Activated CD4-positive, alpha-beta T cell treated with anti-CD3 and anti-CD28 coated beads, Interleukin-2, amount 50 U/mL, for 16 hours (primary cell): ENCODE measurements around the gene JOSD2.

Experiments
- DNase-seq: peaks from one replicate; pipeline ENCODE4 v3.0.0-alpha.2; 2020

Gene JOSD2, protein sequence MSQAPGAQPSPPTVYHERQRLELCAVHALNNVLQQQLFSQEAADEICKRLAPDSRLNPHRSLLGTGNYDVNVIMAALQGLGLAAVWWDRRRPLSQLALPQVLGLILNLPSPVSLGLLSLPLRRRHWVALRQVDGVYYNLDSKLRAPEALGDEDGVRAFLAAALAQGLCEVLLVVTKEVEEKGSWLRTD

DNA sequence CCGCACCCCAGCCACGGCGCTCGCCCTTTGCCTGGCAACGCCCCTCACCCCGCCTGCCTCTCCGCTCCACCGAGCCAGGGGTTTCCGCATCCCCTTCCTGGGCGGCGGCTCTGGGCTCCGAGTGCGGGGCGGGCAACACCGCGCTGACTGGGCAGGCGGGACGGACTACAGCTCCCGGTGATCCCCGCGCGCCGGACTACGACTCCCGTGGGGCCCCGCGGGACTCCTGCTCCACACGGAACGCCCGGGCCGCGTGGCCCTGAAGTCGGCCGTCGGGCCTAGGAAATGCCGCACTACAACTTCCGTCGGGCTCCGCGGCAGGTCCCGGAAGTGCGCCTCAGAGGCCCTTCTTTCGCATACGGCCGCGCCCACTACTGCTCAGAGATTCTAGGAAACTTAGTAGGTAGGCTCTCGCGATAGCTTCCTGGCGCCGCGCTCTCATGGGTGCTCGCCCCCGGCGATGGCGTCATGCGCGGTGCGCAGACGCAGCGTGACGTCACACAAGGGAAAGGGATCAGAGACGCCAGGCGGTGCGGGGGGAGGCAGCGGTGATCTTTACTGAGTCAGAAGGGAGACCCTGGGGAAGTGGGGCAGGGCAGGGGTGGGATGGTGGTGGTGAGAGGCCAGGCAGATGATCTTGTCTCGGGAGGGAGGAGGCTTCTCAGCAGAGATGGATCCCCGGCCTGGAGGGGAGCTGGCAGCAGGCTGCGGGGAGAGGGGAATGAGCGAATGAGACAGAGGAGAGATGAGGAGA lies at the start of gene JOSD2:
TSS of gene JOSD2 (minus strand) at position 123 of the 754 bp plus-strand sequence. CDS start 760 bp downstream, outside the sequence.
- peak; percentile 98 for DNase-seq

DNA sequence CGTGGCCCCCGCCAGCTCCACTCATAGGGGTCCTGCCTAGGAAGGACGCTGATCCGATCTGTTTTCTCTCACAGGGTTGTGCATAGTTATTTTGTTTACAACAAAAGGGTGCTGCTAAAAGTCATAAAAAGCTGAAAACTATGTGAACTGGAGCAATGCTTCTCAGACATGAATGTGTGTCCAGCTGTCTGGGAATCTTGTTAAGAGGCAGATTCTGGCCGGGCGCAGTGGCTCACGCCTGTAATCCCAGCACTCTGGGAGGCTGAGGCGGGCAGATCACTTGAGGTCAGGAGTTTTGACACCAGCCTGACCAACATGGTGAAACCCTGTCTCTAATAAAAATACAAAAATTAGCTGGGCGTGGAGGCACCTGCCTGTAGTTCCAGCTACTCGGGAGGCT lies 48.6 kb upstream of the JOSD2 start:
- no peak for DNase-seq

DNA sequence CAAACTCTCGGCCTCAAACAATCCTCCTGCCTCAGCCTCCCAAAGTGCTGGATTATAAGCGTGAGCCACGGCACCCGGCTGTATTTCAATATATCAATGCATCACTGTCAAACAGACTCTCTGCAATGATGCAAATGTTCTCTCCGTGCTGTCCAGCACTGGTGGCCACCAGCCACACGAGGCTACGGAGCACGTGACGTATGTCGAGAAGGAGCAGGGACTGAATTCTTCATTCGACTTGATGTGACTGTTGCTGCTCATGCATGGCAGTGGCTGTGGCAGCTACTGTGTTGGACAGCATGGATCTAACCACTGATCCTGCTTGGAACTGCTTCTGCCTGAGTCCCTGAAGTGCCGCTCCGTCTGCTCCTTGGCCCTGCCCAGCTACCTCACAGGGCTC lies 47.5 kb upstream of the JOSD2 start:
- DNase-seq = no peak

DNA sequence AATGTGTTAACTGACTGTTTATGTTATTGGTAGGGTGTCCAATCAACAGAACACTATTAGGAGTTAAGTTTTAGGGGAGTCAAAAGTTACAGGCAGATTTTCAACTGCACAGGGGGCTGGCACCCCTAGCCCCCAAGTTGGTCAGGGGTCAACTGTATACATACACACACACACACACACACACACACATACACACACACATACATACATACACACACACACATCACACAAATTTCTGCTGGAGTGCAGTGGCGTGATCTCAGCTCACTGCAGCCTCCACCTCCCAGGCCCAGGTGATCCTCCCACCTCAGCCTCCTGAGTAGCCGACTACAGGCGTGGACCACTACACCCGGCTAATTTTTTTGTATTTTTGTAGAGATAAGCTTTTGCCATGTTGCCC lies 47.0 kb upstream of the JOSD2 start:
- no peak for DNase-seq

DNA sequence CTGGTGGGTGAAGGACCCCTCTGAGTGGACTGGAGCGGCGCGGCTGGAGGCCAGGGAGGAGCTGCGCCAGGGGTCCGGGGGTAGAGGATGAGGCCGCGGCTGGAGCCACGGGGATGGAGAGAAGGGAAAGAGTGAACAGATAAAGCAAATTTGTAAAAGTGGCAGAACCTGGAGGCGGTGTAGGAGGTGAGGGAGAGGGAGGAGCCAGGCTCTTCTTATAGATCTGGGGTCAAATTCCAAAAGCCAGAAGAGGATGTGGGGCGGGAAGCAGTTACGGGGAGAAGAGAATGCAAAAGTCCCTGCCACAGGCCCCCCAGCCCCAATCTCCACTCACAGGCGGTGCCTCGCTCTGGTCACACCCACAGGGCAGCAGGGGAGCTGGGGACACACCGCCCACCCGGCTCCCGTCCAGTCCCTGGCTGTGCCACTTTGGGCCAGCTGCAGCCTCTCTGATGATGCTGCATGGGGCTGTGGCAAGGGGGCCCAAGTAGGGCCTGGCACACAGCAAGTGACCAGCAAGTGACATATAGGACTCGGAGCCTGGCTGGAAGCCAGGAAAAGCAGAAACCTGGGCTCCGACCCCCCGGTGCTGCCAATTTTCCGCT lies 46.1 kb upstream of the JOSD2 start:
- DNase-seq = no peak

DNA sequence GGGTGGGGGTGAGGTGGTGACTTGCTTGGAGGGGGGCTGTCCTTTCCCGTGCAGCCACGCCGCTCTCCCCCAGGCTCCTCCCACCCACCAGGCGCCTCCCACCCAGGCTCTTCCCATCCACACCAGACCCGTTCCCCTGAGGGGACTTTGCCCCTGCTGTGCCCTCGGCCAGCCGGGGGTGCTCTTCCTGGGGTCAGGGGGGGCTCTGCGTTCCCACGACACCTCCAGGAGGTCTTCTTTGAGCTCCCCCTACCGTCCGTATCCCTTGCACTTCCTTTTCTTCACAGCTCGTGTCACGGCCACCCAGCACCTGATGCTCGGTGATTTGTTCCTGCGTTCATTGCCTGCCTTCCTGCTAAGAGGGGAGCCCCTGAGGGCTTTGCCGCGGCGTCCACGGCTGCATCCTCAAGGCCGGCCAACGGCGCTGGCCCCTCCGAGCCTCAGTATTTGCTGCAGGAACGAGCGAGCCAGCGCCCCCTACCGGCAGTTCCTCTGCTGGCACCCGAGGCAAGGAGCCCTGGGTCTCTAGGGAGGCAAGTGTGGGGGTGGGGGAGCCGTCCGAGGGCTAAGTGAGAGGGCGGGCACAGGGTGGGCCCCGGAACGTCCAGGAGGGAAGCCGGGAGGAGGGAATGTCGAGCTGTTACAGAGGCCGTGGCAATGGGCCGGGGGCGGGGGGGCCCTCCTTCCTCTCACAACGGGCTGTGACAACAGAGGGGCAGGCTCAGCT lies 45.5 kb upstream of the JOSD2 start:
- DNase-seq = peak; percentile 79

DNA sequence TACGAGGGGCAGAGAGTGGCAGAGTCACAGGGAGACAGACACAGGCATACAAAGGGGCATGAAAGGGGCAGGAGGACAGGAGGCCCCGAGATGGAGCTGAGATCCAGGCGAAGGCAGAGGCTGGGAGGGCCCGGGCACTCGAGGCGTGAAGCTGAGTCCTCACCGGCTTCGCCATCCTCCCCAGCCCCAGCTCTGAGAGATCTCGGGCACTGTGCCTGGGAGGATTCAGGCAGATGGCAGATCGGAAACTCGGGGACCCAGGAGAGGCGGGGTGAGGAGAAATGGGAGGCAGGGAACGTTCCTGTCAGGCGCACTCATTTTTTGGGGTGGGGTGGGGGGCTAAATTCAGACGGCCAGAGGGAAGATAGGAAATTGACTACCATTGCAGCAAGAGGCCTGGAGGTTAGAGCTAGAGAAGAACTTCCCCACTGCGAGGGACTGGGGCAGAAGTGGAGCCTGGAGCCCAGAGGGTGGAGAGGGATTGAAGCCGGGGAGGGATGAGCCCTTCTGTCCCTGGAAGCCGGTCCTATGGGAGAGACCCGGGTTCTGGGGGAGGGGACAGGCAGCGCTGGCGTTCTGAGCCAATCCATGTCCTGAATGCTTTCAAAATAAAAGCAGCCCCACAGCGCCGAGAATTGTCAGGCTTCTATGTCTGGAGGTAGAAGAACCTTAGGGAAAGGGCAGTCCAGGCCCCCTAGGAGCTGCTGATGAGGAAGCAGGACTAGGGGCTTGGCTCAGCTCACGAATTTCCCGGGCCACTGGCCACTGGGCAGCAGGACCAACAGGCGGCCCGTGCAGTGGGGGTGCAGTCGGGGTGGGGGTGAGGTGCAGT lies 44.7 kb upstream of the JOSD2 start:
- DNase-seq = no peak

DNA sequence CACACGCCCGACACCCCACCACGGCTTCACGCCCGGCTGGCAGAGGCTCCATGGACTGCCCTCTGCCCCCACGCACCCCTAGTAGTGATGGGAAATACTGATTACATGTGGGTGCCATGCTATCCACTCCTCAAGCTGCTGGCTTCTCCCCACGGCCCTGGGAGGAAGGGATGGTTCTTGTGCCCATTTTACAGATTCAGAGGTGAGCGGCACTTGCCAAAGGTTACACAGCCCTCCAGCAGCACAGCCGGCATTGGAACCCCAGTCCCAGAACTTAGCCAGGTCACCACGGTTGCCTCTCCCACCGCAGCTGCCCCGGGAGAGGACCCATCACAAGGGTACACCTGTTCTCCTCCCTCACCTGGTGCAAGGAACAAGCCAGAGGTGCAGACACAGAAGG lies 44.0 kb upstream of the JOSD2 start:
- no peak for DNase-seq

DNA sequence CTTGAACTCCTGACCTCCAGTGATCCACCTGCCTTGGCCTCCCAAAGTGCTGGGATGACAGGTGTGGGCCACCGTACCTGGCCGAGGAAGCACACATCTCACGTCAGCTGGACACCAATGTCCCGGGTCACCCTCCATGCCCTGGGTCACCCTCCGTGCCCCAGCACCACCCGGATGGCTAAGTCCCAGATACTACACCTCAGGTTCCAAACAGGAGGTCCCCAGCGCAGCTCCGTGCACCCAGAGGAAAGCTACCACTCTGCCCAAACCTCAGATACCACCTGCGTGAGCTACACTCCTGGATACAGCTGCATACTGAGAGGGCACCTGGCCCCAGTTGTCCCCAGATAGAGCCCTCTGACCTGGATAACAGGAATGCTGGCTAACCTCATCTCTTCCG lies 43.2 kb upstream of the JOSD2 start:
- no peak for DNase-seq

DNA sequence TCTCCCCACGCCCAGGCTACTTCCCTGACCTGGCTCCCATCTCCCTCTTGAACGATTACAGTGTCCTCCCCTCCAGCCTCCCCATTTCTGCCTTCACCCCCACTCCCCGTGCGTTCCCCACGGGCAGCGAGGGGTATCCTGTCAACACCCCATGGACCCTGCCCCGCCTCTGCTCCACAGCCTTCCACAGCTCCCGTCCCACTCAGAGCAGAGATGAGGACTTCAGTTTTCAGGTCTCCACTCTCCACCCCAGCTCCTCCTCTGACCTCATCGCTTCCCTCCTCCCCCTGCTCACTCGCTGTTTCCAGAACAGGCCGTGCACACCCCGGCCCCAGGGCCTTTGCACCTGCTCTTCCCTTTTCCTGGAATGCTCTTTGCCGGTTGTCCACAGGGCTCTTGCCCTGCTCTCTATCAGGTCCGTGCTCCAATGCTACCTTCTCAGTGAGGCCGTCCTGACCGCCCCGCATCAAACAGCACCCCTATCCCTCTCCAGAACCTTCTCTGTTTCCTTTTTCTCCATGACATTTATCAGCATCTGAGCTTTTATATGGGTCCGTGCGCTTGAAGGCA lies 42.2 kb upstream of the JOSD2 start:
- no peak for DNase-seq

DNA sequence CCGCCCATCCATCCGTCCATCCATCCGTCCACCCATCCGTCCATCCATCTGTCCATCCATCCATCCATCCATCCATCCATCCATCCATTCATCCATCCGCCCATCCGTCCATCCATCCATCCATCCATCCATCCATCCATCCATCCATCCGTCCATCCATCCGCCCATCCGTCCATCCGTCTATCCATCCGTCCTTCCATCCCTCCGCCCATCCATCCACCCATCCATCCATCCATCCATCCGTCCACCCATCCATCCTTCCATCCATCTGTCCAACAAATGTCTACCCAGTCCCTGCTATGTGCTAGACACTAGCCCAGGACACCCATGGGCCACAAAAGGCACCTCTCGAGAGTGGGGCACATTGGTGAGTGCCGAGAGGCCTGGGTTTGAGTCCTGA lies 41.5 kb upstream of the JOSD2 start:
- no peak for DNase-seq

DNA sequence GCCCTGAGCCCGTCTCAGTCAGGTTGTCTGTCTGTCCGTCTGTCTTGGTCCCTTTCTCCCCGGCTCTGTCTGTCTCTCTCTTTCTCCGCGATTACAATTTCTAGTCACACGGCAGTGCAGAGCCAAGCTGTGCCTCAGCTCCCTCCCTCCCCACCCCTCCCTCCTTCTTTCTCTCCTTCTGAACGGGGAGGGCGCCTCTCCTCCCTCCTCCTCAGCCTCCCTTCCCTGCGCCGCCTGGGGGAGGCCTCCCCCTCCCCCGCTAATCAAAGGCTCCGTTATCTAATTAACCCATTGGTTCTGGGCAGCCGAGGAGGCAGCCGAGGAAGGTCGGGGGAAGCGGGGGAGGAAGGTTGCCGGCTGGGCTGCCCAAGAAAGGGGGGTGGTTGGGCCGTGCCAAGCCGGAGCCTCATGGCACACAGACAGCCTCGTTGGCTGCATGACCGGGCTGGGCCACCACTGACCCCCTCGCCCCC lies 40.8 kb upstream of the JOSD2 start:
- no peak for DNase-seq

DNA sequence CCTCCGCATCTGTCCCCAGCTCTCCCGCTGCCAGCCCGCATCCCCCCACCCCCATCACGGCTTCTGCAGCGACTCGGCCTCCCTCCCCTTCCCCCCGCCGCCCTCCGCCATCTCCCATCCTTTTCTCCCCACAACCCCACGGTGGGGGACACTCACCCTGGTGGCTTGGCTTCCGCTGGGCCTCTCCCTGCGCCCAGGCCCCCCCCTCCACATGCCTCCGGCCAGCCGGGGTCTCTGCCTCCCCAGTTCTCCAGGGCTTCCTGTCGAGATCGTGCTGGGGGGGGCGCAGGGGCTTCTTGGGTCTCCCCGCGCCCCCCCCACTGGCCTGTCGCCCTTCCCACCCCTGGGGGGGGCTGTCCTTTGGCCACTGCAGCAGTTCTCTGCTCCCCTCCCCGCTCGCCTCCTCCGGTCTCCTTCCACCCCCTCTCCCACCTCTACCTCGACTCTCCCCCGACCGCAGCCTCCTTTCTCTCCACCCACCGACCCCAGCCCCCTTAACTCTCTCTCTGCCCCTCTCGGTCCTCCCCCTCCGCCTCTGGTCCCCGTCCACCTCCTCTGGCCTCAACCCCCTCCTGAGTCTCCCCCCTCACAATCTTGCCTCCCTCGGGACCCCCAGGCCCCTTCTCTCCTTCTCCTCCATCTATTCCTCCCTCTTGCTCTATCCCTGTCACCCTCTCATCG lies 40.2 kb upstream of the JOSD2 start:
- no peak for DNase-seq

DNA sequence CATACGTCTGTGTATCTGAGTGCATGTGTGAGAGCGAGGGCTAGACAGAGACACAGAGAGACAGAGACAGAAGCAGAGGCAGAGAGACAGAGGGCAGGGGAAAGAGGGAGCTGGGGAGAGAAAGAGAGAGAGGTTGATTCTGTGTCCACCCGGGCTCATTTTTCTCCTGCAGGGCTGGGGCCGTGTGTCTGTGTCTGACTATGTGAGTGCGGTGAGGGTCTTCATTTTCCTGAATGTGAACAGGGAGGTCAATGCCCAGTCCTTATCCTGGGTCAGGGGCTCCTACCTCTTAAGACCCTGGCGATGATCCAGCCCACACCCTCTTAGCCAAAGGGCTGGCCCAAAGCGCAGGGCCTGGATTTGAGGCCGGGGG lies 39.6 kb upstream of the JOSD2 start:
- DNase-seq = no peak

DNA sequence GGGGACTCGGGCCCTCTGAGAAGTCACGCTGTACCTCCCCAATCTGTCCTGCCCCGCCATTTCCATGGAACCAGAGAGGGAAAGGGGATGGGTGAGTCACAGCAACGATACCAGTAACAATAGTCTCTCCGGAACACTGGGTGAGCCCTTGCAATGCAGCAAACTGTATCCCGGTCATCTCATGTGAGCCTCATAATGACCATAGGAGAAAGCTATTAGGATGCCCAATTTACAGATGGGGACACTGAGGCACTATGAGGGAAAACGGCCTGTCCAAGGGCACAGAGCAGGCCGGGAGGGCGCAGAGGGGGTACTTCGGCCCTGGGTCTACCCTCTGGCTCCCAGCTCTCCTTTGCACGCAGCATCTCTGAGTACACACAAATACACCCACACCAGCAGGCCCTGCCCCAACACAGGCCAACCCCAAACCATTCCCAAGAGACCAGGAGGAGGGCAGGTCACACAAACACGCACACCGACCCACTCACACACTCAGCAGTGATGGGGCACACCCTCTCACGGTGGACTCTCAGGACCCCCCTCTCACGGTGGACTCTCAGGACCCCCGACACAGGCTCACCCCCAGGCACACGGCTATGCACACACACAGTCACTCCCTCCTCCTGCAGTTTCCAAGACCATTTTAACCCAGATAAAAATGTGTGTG lies 39.1 kb upstream of the JOSD2 start:
- no peak for DNase-seq

DNA sequence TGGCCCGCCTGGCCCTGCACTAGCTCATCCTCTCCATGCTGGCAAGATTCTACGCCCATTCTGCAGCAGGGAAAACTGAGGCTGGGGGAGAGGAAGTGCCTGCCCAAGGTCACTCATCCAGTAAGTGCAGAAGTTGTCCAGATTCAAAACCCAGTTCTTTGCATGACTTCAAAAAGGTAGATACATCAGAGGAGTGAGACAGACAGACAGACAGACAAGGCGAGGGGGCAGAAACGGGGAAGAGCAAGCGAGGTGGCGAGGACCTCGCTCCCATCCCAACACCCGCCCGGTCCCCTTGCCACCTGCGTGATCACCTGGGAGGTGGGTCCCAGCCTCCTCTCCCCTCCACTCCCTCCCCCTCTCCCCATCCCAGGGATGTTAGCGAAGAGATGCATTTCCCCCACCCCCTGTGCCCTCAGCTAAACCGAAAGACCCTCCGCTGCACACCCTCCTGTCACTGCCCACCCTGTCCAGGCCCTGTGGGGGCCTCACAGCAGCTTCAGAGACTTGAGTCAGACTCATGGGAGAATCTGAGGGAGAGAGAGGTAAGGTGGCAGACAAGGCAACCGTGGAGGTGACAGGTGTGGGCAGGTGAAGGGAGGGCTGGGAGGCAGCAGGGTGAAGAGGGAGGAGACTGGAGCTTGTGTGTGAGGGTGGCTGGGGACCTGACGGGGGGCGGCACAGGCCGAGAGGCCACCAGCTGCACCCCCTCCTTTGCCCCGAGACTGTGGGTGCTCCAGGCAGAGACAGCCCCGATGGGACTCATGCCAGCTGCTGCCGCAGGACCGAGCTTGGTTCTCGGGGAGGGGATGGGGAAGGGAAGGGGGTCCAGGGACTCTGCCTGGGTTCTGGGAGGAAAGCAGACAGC lies 38.3 kb upstream of the JOSD2 start:
- no peak for DNase-seq

DNA sequence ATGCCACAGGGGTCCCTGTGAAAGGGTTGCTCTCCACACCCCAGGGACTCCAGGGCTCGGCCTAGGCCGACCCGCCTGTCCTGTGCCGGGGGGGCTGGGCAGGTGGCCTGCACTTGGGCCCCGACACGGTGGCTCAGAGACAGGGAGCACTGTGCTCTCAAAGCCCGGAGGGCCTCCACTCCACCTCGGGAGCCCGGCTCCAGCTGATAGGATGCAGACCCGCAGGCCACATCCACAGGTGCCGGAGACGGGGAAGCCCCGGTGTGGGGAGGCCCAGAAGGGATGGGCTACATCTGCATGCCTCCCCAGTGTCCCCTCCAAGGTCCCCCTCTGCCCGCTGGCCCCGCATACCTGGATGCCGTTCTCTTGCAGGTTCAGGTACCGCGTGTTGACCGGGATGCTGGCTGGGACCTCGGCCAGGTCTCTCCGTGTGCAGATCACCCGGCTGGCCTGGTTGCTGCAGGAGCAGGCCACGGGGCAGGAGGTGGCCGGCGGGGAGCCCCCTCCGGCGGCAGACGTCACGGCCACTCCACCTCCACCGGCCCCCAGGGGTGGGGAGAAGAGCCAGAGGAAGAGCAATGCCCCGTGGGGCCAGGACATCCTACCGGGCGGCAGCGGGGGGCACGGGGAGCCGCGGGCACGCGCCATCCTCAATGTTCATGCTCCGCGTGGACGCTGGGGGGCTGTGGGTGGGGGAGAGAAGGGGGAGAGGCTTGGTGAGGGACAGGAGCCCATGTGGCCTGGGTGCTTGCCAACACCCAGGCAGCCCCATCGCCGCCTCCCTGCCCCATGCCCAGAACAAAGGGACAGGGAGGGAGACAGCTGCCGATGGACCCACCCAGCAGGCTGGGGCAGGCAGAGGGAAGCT lies 37.4 kb upstream of the JOSD2 start:
- DNase-seq = no peak

DNA sequence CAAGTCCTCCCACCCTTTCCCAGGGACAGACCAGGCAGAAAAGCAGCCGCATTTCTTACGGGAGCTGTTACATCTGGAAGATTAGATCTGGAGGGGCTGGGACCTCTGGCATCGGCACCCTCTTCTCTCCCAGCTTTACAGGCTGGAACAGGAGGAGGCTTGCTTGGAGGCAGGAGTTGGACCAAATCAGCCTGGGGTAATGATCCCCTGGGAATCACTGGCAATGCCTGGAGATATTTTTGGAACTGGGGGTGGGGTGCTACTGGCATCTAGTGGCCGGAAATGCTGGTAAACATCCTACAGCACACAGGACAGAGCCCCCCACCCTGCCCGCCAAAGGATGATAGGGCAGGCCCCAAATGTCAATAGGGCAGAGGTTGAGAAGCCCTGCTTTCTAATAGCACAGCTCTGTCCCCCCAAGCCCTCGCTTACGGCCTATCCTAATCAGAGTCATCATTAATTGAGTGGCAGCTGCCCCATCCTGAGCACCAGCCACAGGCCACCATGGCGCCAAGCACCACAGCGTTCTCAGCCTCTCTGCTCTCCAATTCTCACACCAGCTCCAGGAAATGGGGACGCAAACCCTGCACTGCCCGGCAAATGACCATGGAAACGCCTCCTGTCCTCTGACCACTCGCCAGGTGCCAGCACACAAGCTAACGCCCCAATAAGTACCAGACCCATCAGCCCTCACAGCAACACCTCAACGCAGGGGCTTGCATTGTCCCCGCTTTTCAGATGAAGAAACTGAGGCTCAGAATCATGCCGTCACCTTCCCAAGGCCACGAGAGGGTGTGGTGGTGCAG lies 36.6 kb upstream of the JOSD2 start:
- DNase-seq = no peak
